Upper lobe of left lung (tissue), 6 donors: Measurements from ENCODE around the gene SCGB1C1. TPM values are rescaled to one million over a fixed set of nuclear protein-coding genes. Genes with fewer than 3 reads are reported as not detected.

Source experiments
- ATAC-seq, 2 donors: fragments of 200-7000 bp; cut with Tn5 transposase; one replicate each; pipeline ENCODE4 v1.9.1; 2022; ENCODE audit warnings: mild to moderate bottlenecking in 2 of 2, moderate library complexity in 2 of 2; ENCODE audit not compliant: low FRiP score in 2 of 2
- DNase-seq, 2 donors: peaks; one replicate each; pipeline ENCODE4 v3.0.0-alpha.2; 2019 to 2020
- H3K27ac ChIP-seq, 4 donors: fragments of 200-600 bp; sonication (generic); one replicate each; pipeline ENCODE4 v1.5.1; 2016 to 2019
- H3K27me3 ChIP-seq, 4 donors: fragments of 200-600 bp; sonication (generic); one replicate each; pipeline ENCODE4 v1.5.1; 2017 to 2019
- H3K36me3 ChIP-seq, 4 donors: fragments of 200-600 bp; sonication (generic); one replicate each; pipeline ENCODE4 v1.5.1; 2016 to 2019
- H3K4me1 ChIP-seq, 4 donors: fragments of 200-600 bp; sonication (generic); one replicate each; pipeline ENCODE4 v1.5.1; 2018 to 2019
- H3K4me3 ChIP-seq, 4 donors: fragments of 200-600 bp; sonication (generic); one replicate each; pipeline ENCODE4 v1.5.1; 2017 to 2019; ENCODE audit warnings: mild to moderate bottlenecking in 2 of 4, moderate library complexity in 1 of 4
- H3K9me3 ChIP-seq, 4 donors: fragments of 200-600 bp; sonication (generic); one replicate each; pipeline ENCODE4 v1.5.1; 2018 to 2019
- EP300 ChIP-seq, 4 donors: sonication (generic); formaldehyde crosslinking; IDR thresholded peaks; one replicate each; pipeline ENCODE4 v1.5.1; 2017; ENCODE audit warnings: antibody characterized with exemption in 4 of 4, control low read depth in 2 of 4
- POLR2A ChIP-seq, 4 donors: fragments of 450-650 bp; IDR thresholded peaks; one replicate each; pipeline ENCODE4 v1.5.1; 2016 to 2017; ENCODE audit warnings: antibody characterized with exemption in 4 of 4, mild to moderate bottlenecking in 2 of 4
- POLR2AphosphoS5 ChIP-seq, 2 donors: sonication (generic); formaldehyde crosslinking; IDR thresholded peaks; one replicate each; pipeline ENCODE4 v1.5.1; 2017; ENCODE audit warnings: antibody characterized with exemption in 2 of 2
- WGBS, 2 donors: methylation state at CpG; one replicate each; pipeline ENCODE4 v1.1.5; 2017 to 2018; 5-methylcytosine and 5-hydroxymethylcytosine counted together
- total RNA-seq, 6 donors: library from RNA; depleted of rRNA in 4 of 6; stranded (reverse); fragments of >200 nt in 4 of 6; gene quantifications; one replicate each; pipeline versions ENCODE4 v1.1.0 to v1.2.1, GENCODE V29; 2016 to 2021
- TF ChIP-seq, protein P1 (sequence below), 6 experiments: fragments of 450-650 bp in 4 of 6; fragments of 200-600 bp in 2 of 6; sonication (generic) in 2 of 6; IDR thresholded peaks; one replicate each; pipeline ENCODE4 v1.5.1; 2016 to 2019; ENCODE audit warnings: antibody characterized with exemption in 6 of 6
- donor health status: DM: no; HTN: no; CAD: no; lungs with moderate emphysema.
- donor health status: DM: no; HTN: yes; CAD: no; lungs with severe emphysema.

Gene SCGB1C1
- total RNA-seq, 6 donors from 2014 or later = not detected

- TF ChIP-seq, protein P1, sequence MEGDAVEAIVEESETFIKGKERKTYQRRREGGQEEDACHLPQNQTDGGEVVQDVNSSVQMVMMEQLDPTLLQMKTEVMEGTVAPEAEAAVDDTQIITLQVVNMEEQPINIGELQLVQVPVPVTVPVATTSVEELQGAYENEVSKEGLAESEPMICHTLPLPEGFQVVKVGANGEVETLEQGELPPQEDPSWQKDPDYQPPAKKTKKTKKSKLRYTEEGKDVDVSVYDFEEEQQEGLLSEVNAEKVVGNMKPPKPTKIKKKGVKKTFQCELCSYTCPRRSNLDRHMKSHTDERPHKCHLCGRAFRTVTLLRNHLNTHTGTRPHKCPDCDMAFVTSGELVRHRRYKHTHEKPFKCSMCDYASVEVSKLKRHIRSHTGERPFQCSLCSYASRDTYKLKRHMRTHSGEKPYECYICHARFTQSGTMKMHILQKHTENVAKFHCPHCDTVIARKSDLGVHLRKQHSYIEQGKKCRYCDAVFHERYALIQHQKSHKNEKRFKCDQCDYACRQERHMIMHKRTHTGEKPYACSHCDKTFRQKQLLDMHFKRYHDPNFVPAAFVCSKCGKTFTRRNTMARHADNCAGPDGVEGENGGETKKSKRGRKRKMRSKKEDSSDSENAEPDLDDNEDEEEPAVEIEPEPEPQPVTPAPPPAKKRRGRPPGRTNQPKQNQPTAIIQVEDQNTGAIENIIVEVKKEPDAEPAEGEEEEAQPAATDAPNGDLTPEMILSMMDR (IDR thresholded peaks at IDR 0.05) = no peak
- TF ChIP-seq POLR2A (IDR thresholded peaks at IDR 0.05) (no peak), EP300 (IDR thresholded peaks at IDR 0.05) (no peak), POLR2AphosphoS5 (IDR thresholded peaks at IDR 0.05) (no peak)
- WGBS, 2 donors = 1 to 7% methylated on average over 9 to 38 of the region's 39 CpGs
- ATAC-seq = peak in 1 of 2 donors; percentile 25
- Histone ChIP-seq H3K27ac (peak overlapping the region; percentile 97 to 99 (median 99)), H3K9me3 (no peaks in the 10 kb centered on the region), H3K36me3 (peaks cover 14 to 56% (median 44%) of the 10 kb centered on the region in 4 donors), H3K27me3 (no peaks in the 10 kb centered on the region), H3K4me3 (peak overlapping the region; percentile 58 to 87 (median 75)), H3K4me1 (peaks cover 41 to 63% (median 46%) of the 10 kb centered on the region in 4 donors)
- DNase-seq = peak in 1 of 2 donors; percentile 52
These were observed 13.8 kb downstream of the SCGB1C1 start for GRCh38 chr11:206526-207207.

GRCh38 chr11:207208-207862 is 14.5 kb downstream of the SCGB1C1 start, which contains the start of the genes BET1L and RIC8A:
BET1L (minus strand) TSS chr11:207399; CDS start chr11:207321, 78 bp downstream.
RIC8A (plus strand) TSS chr11:207708; CDS start chr11:208855, 1,147 bp downstream.
- Histone ChIP-seq H3K9me3 (no peaks in the 10 kb centered on the region), H3K27me3 (no peaks in the 10 kb centered on the region), H3K4me1 (peaks cover 41 to 60% (median 46%) of the 10 kb centered on the region in 4 donors), H3K27ac (peak within 1 kb of the TSS; percentile 97 to 99 (median 99)), H3K4me3 (peak within 1 kb of the TSS; percentile 71 to 87 (median 78)), H3K36me3 (peaks cover 21 to 61% (median 50%) of the 10 kb centered on the region in 4 donors)
- TF ChIP-seq, protein P1 (IDR thresholded peaks at IDR 0.05) = peak in 2 of 6 experiments; percentile 22 to 30
- TF ChIP-seq EP300 (IDR thresholded peaks at IDR 0.05) (peak in 1 of 4 donors; percentile 21), POLR2AphosphoS5 (IDR thresholded peaks at IDR 0.05) (peak; percentile 96 to 97), POLR2A (IDR thresholded peaks at IDR 0.05) (peak; percentile 48 to 98 (median 90))
- WGBS, 2 donors = 0 to 1% methylated on average over 9 to 52 of the region's 63 CpGs
- ATAC-seq (peak; percentile 94 to 97), DNase-seq (peak; percentile 97 to 98)

GRCh38 chr11:207863-208180 is 14.9 kb downstream of the SCGB1C1 start:
- WGBS, 2 donors = 0 to 1% methylated on average over 17 to 27 of the region's 27 CpGs
- TF ChIP-seq, protein P1 (IDR thresholded peaks at IDR 0.05) = no peak
- TF ChIP-seq POLR2A (IDR thresholded peaks at IDR 0.05) (peak in 1 of 4 donors; percentile 58), POLR2AphosphoS5 (IDR thresholded peaks at IDR 0.05) (no peak), EP300 (IDR thresholded peaks at IDR 0.05) (no peak)
- peaks cover 38 to 60% (median 44%) of the 10 kb centered on the region in 4 donors for H3K4me1 ChIP-seq
- no peaks in the 10 kb centered on the region for H3K27me3 ChIP-seq
- H3K27ac ChIP-seq = peak overlapping the region; percentile 97 to 99 (median 99)
- H3K4me3 ChIP-seq = peak overlapping the region; percentile 71 to 87 (median 78)
- no peaks in the 10 kb centered on the region for H3K9me3 ChIP-seq
- H3K36me3 ChIP-seq = peaks cover 22 to 63% (median 55%) of the 10 kb centered on the region in 4 donors
- DNase-seq = peak in 1 of 2 donors; percentile 63
- ATAC-seq = peak; percentile 20

GRCh38 chr11:208181-208916 is 15.5 kb downstream of the SCGB1C1 start:
- ATAC-seq = peak; percentile 85 to 89
- 0% methylated on average over 18 to 31 of the region's 57 CpGs for WGBS, 2 donors

More at GRCh38 chr11:208181-208916, 15.5 kb downstream of the SCGB1C1 start:
- H3K9me3 ChIP-seq = no peaks in the 10 kb centered on the region
- DNase-seq = peak; percentile 87 to 97
- peak overlapping the region; percentile 71 to 87 (median 78) for H3K4me3 ChIP-seq
- no peaks in the 10 kb centered on the region for H3K27me3 ChIP-seq
- H3K27ac ChIP-seq = peak overlapping the region; percentile 97 to 99 (median 99)
- peaks cover 22 to 64% (median 57%) of the 10 kb centered on the region in 4 donors for H3K36me3 ChIP-seq
- TF ChIP-seq, protein P1 (IDR thresholded peaks at IDR 0.05) = peak in 1 of 6 experiments; percentile 13
- TF ChIP-seq POLR2A (IDR thresholded peaks at IDR 0.05) (peak in 3 of 4 donors; percentile 76 to 93 (median 82)), EP300 (IDR thresholded peaks at IDR 0.05) (peak in 1 of 4 donors; percentile 10), POLR2AphosphoS5 (IDR thresholded peaks at IDR 0.05) (peak; percentile 72 to 88)
- H3K4me1 ChIP-seq = peaks cover 38 to 58% (median 44%) of the 10 kb centered on the region in 4 donors
